GM12872 (cell line): Measurements from ENCODE around the gene CAMSAP2.
A peak's percentile ranks its signal among the peaks of the same experiment; 100 is the strongest.

ENCODE experiments used
- TF ChIP-seq, protein P1 (sequence below): IDR thresholded peaks from 3 replicates; pipeline ENCODE4 v1.5.1; 2011; ENCODE audit warnings: low read depth, mild to moderate bottlenecking, low read length, moderate library complexity; ENCODE audit not compliant: insufficient read depth

Gene CAMSAP2

DNA sequence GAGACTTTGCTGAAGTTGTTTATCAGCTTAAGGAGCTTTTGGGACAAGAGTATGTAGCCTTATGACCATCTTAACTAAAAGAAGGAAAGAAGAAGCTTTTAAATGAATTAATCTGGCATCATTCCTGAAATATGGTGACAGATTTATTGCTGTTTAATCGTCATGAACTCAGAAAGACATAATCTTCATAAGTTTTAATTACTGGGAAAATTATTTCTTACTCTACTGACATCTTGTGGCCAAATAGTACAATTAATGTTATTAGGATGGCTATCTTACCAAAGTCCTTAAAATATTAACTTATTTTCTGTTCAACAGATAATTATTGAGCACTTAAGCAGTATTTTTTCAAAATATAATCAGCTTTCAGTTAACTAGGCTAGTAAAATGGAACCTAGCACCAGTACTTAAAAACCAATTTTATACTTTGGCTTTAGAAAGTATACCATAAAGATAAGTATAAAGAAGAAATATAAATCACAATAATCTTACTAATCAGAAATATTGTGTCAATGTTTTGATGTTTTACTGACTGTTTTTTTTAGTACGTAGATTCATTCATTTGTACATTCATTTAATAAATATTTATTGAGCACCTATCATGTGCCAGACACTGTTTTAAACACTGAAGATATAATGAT lies 99.4 kb downstream of the CAMSAP2 start:
- TF ChIP-seq, protein P1, sequence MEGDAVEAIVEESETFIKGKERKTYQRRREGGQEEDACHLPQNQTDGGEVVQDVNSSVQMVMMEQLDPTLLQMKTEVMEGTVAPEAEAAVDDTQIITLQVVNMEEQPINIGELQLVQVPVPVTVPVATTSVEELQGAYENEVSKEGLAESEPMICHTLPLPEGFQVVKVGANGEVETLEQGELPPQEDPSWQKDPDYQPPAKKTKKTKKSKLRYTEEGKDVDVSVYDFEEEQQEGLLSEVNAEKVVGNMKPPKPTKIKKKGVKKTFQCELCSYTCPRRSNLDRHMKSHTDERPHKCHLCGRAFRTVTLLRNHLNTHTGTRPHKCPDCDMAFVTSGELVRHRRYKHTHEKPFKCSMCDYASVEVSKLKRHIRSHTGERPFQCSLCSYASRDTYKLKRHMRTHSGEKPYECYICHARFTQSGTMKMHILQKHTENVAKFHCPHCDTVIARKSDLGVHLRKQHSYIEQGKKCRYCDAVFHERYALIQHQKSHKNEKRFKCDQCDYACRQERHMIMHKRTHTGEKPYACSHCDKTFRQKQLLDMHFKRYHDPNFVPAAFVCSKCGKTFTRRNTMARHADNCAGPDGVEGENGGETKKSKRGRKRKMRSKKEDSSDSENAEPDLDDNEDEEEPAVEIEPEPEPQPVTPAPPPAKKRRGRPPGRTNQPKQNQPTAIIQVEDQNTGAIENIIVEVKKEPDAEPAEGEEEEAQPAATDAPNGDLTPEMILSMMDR, result peak; percentile 29; the same call in 1 of the 3 replicates

DNA sequence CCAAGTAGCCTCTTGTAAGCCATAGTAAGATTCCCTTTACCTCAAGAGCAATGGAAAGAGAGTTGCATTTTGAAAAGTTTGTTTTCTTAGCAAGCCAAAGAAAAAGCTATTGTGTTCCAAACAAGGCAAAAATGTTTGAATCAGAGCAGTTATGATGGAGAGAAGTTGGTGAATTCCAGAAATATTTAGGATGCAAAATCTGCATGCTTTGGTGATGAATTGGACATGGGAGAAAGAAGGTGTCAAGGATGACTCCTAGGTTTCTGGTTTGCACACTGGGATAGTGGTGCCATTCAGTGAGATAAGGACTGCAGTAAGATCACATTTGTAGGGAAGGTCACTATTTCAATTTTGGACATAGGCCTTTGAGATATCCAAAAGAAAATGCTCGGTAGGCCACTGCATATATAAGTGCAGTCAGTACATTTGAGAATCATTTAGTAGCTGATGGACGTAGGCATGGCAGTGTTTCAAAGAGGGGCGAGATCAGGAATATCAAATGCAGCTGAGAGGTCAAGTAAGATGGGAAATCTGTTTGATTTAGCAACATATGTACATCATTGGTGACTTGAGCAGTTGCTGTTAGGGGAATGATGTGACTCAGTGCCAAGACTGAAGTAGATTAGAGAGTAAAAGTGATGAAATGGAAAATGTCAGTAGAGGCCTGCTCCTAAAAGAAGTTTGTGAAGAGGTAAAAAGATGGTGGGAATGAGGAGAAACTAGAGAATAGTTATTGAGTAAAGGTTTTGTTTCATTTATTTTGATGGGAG lies 100.2 kb downstream of the CAMSAP2 start:
- TF ChIP-seq, protein P1, result no peak

DNA sequence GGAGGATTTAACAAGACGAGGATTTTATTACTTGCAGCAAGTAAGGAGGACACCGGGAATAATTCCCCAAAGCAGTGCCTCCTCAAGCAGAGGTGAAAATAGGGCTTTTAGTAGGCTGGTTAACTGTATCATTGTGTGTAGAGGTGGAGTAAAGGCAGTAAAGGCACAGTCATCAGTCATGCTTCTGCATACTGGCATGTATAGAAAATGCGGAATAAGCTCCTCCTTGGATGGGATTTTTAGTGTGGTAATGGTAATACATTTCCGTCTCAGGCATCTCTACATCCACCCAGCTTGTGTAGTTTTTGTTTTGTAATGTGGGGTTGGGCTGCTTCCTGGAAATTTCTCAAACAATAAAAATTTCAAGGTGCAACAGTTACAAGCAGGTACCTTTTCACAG lies 106.7 kb downstream of the CAMSAP2 start:
- TF ChIP-seq, protein P1, result no peak

DNA sequence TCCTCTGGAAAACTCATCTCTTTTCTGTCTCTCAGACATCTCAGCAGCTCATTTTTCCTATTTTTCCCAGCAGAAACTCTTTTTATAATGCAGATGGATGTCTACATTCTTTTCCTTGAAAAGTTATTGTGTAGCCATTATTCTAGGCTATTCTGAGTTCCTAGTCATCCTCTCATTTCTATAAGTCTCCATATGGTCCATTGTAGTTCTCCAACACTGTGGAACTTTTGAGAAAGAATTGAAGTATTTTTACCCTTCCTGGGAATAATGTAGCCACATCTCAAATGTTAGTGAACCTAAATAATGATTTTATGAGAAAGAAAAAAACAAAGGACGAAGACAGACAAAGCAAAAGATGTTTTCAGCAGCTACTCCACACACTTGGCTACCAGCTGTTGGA lies 107.7 kb downstream of the CAMSAP2 start:
- TF ChIP-seq, protein P1, result no peak

DNA sequence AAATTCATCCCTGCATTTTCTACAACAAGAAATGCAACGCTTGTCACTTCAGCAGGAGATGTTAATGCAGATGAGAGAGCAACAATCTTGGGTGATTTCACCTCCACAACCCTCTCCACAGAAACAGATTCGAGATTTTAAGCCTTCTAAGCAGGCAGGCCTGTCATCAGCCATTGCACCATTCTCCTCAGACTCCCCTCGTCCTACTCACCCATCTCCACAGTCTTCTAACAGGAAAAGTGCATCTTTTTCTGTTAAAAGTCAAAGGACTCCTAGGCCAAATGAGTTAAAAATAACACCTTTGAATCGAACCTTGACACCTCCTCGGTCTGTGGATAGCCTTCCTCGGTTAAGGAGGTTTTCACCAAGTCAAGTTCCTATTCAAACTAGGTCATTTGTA lies 110.7 kb downstream of the CAMSAP2 start:
- TF ChIP-seq, protein P1, result no peak

DNA sequence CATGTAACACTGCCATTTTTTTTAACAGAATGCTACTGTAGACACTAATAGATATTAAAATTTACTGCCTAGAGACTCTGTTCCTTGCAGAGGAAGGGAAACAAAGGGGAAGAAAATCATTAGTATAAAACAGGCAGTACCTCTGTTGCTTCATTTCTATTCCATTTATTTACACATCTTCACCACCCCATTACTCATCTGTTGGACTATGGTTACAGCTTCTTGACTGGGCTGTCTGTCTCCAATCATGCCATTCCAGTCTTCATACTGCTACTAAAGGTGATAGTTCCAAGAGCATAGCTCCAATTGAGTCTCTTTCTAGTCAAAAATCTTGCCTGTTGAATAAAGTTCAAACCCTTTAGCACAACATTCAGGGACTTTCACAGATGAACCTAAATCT lies 111.9 kb downstream of the CAMSAP2 start:
- TF ChIP-seq, protein P1, result no peak

DNA sequence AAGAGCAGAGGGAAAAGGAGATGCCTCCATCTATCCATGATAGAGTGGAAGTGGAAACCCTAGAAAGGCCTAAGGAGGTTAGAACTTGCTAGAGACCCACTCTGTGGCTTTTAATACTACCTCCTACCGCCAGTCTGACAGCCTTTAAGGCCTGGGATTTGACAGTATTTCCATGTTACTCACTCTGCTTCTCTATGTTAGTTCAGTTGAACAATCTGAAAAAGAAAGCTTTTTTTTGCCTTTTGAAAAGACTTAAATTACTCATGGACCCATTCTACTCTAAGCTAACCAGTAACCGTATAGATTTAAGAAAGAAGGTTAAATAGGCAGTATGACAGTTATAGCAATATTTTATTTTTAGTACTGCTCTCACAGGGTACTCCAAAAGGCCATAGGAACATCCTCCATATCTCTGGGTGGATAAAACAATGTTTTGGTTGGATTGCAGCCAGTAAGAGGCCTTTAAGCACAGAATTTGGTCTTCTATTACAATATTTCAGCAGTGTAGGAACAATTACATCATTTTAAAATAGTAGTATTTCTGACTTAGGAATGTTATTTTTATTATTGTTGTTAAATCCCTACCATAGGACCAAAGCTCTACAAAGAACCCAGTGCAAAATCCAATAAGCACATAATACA lies 118.1 kb downstream of the CAMSAP2 start:
- TF ChIP-seq, protein P1, result no peak
